Measurements from ENCODE around the gene SCRT2. TPM values are rescaled to one million over a fixed set of nuclear protein-coding genes. Genes with fewer than 3 reads are reported as not detected.

SCRT2 gene
- total and polyA plus RNA-seq, 9 of the 15 experiments (the other 6 are each of a cell fraction or from before 2014, with no cell fraction given), result 0.04 to 0.75 (median 0.13) TPM; not detected in 2

DNA sequence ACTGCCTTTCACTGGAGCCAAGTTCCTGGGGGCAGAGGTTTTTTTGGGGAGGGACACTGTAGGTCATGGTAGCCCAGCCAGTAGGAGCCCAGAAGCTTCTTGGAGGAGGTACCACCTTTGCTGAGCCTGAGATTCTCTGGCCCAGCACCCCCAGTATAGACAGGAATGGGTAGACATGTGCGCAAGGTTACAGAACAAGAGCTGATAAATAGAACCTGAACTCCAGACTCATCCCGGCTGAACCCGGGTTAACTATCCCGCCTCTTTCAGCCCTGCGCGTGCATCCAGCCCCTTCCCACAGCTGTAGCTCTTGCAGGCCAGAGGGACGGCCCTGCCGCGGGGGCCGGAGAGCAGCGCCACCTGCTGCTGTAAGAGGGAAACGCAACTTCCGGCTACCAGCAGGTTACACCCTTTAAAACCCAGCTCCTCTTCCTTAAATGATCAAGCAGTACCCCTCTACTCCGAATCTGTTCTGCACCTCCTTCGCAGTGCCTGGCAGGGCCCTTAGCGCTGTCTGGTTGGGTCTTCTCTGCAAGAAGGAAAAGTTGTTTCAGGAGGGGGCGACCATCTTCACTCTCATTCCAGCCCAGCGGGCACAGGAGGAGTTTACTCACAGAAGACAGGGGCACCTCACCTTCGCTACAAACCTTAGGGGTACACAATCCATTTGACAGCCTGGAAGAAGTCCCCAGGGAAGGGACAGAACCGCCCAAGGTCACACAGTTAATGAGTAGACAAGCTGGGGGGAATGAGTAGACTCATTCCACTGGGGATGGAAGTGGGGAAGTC is 30.1 kb downstream of the SCRT2 start (continued):
- TF ChIP-seq, protein P1, sequence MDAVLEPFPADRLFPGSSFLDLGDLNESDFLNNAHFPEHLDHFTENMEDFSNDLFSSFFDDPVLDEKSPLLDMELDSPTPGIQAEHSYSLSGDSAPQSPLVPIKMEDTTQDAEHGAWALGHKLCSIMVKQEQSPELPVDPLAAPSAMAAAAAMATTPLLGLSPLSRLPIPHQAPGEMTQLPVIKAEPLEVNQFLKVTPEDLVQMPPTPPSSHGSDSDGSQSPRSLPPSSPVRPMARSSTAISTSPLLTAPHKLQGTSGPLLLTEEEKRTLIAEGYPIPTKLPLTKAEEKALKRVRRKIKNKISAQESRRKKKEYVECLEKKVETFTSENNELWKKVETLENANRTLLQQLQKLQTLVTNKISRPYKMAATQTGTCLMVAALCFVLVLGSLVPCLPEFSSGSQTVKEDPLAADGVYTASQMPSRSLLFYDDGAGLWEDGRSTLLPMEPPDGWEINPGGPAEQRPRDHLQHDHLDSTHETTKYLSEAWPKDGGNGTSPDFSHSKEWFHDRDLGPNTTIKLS (IDR thresholded peaks at IDR 0.05; ENCODE audit: borderline replicate concordance, low read depth), result no peak
- TF ChIP-seq CXXC5 (CRISPR knock-in tag; IDR thresholded peaks at IDR 0.05) (0 out of 2 replicates have a peak, but pooled peaks have one; percentile 24), SMAD4 (CRISPR knock-in tag; conservative IDR thresholded peaks at IDR 0.05) (no peak), DACH1 (IDR thresholded peaks at IDR 0.05; ENCODE audit: partially characterized antibody) (no peak), SMARCB1 (IDR thresholded peaks at IDR 0.05; ENCODE audit: insufficient read length, low read depth) (no peak), UBTF (IDR thresholded peaks at IDR 0.05; ENCODE audit: borderline replicate concordance in 1 of 2, low read depth in 2 of 2, low read length in 2 of 2) (0 out of 4 replicates have a peak, but pooled peaks of 1 of the 2 experiments have one; percentile 20), TCF15 (CRISPR knock-in tag; IDR thresholded peaks at IDR 0.05) (no peak), SMARCA5 (IDR thresholded peaks at IDR 0.05) (no peak), MLX (CRISPR knock-in tag; conservative IDR thresholded peaks at IDR 0.05) (no peak)
- TF ChIP-seq, protein P2, sequence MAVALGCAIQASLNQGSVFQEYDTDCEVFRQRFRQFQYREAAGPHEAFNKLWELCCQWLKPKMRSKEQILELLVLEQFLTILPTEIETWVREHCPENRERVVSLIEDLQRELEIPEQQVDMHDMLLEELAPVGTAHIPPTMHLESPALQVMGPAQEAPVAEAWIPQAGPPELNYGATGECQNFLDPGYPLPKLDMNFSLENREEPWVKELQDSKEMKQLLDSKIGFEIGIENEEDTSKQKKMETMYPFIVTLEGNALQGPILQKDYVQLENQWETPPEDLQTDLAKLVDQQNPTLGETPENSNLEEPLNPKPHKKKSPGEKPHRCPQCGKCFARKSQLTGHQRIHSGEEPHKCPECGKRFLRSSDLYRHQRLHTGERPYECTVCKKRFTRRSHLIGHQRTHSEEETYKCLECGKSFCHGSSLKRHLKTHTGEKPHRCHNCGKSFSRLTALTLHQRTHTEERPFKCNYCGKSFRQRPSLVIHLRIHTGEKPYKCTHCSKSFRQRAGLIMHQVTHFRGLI (CRISPR knock-in tag; IDR thresholded peaks at IDR 0.05), result no peak
- TF ChIP-seq, protein P3, sequence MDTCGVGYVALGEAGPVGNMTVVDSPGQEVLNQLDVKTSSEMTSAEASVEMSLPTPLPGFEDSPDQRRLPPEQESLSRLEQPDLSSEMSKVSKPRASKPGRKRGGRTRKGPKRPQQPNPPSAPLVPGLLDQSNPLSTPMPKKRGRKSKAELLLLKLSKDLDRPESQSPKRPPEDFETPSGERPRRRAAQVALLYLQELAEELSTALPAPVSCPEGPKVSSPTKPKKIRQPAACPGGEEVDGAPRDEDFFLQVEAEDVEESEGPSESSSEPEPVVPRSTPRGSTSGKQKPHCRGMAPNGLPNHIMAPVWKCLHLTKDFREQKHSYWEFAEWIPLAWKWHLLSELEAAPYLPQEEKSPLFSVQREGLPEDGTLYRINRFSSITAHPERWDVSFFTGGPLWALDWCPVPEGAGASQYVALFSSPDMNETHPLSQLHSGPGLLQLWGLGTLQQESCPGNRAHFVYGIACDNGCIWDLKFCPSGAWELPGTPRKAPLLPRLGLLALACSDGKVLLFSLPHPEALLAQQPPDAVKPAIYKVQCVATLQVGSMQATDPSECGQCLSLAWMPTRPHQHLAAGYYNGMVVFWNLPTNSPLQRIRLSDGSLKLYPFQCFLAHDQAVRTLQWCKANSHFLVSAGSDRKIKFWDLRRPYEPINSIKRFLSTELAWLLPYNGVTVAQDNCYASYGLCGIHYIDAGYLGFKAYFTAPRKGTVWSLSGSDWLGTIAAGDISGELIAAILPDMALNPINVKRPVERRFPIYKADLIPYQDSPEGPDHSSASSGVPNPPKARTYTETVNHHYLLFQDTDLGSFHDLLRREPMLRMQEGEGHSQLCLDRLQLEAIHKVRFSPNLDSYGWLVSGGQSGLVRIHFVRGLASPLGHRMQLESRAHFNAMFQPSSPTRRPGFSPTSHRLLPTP (IDR thresholded peaks at IDR 0.05; ENCODE audit: borderline replicate concordance, extremely low read depth, insufficient read length), result no peak
- TF ChIP-seq, protein P4, sequence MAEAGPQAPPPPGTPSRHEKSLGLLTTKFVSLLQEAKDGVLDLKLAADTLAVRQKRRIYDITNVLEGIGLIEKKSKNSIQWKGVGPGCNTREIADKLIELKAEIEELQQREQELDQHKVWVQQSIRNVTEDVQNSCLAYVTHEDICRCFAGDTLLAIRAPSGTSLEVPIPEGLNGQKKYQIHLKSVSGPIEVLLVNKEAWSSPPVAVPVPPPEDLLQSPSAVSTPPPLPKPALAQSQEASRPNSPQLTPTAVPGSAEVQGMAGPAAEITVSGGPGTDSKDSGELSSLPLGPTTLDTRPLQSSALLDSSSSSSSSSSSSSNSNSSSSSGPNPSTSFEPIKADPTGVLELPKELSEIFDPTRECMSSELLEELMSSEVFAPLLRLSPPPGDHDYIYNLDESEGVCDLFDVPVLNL (CRISPR knock-in tag; IDR thresholded peaks at IDR 0.05; ENCODE audit: low read depth), result no peak
- TF ChIP-seq, protein P5, sequence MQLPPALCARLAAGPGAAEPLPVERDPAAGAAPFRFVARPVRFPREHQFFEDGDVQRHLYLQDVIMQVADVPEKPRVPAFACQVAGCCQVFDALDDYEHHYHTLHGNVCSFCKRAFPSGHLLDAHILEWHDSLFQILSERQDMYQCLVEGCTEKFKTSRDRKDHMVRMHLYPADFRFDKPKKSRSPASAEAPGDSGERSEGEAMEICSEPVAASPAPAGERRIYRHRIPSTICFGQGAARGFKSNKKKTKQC (CRISPR knock-in tag; IDR thresholded peaks at IDR 0.05), result 0 out of 2 replicates have a peak, but pooled peaks have one; percentile 32

Data from K562 (cell line).